ENCODE measurements around the gene MAPK14.
"Not testable (repeated sequence)": the region's sequence is repeated elsewhere in the genome, so short reads cannot be mapped to it uniquely, and the experiment has no call there.

Gene MAPK14

DNA sequence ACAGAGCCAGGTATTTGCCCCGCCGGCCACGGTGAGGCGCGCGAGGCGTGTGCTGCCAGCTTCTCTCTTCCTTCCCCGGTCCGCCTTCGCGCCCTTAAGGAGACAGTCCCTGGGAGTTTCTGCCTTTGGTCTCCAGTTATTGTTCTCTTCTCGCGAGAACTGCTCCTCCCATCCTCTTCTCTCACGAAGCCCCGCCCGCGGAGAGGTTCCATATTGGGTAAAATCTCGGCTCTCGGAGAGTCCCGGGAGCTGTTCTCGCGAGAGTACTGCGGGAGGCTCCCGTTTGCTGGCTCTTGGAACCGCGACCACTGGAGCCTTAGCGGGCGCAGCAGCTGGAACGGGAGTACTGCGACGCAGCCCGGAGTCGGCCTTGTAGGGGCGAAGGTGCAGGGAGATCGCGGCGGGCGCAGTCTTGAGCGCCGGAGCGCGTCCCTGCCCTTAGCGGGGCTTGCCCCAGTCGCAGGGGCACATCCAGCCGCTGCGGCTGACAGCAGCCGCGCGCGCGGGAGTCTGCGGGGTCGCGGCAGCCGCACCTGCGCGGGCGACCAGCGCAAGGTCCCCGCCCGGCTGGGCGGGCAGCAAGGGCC lies at the start of gene MAPK14:
TSS of gene MAPK14 (plus strand) at position 308 of the 587 bp plus-strand sequence. CDS start 350 bp downstream, outside the sequence.
- FAIRE-seq: peak; percentile 55

DNA sequence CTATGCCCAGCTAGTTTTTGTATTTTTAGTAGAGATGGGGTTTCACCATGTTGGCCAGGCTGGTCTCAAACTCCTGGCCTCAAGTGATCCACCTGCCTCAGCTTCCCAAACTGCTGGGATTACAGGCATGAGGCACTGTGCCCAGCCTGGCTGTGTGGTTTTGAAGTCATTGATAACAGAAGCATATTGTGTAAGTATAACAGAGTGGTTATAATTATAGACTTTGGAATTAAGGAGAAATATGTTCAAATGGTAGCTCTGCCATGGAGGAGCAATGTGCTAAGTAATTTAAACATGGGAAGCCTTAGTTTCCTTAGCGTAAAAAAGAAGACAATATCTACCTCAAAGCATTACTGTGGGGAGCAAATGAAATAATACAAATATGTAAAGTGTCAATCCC lies 47.5 kb upstream of the MAPK14 start:
- FAIRE-seq: not testable (repeated sequence)

DNA sequence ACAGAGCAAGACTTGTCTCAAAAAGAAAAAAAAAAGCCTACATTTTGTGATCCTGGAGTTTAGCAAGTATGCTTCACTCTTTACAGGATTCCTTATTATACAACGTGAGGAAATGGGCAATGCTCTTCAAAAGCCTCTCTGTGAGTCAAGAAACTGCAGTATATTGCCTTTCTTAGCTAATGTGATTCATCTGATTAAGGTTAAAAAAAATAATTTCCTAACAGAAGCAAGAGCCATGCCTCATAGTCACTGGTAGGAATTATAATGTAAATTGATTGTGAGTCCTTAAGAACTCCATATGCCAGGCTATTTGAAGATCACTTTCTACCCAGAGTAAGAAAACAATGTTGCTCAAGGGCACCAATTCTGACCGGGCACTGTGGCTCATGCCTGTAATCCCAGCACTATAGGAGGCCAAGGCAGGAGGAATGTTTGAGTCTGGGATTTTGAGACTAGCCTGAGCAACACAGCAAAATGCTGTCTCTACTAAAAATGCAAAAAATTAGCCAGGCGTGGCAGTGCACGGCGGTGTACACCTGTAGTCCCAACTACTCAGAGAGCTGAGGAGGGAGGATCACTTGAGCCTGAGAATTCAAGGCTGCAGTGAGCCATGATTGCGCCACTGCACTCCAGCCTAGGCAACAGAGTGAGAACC lies 46.5 kb upstream of the MAPK14 start:
- FAIRE-seq: no peak

DNA sequence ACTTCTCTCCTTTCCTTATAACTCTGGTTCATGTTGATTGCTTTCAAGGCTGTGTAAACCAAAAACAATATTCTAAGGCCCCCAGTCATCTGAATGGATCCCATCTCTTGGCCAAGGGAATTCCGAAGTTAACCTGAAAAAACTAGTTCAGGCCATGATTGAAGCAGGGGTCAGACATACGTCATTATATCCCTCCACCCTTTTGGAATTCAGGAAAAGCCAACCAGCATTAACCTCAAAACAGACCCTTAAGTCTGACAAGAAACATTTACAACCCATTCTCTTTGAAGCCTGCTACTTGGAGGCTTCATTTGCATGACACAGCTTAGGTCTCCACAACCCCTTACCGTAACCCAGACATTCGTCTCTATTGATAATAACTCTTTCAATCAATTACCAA lies 42.9 kb upstream of the MAPK14 start:
- FAIRE-seq: no peak

DNA sequence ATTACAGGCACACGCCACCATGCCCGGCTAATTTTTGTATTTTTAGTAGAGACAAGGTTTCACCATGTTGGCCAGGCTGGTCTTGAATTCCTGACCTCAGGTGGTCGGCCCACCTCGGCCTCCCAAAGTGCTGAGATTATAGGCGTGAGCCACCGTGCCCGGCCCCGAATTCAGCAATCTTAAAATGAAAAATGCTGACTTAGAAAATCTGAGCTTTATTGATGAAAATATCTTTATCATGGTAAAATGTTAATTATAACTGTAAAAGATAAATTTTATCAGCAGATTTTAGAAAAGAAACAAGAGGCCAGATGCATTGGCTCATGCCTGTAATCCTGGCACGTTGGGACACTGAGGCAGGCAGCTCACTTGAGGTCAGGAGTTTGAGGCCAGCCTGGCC lies 39.6 kb upstream of the MAPK14 start:
- FAIRE-seq: not testable (repeated sequence)

DNA sequence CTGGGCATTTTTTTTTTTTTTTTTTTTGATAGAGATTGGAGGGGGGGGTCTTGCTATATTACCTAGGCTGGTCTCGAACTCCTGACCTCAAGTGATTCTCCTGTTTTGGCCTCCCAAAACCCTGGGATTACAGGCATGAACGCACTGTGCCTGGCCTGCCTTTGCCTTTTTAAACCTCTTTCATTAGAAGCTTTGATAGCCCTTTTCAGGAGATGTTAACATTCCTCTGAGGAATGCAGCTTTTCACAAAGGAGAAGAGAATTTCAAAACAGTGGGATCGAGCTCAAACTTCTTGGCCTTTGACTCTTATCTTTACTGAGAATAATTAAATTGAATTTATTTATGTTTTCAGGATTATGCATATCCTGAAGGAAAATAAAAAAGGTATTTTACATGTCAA lies 34.5 kb upstream of the MAPK14 start:
- FAIRE-seq: no peak

DNA sequence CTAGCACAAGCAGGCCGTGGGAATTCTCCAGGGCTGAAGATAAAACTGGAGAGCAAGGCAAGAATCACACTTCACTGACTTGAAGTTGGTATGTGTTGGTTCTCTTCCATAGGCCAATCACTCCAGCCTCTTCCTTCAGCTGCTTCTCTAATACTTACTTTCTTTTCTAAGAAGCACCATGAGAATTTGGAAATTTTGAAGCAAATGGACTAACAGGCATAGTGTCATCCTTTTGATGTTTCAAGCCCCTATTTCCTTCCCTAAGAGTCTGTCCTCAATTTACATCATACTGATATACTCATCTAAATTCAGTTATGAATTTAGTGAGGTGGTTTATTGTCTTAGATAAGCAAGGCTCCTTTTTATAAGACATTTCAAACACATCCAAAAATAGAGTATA lies 27.2 kb upstream of the MAPK14 start:
- no peak for FAIRE-seq

DNA sequence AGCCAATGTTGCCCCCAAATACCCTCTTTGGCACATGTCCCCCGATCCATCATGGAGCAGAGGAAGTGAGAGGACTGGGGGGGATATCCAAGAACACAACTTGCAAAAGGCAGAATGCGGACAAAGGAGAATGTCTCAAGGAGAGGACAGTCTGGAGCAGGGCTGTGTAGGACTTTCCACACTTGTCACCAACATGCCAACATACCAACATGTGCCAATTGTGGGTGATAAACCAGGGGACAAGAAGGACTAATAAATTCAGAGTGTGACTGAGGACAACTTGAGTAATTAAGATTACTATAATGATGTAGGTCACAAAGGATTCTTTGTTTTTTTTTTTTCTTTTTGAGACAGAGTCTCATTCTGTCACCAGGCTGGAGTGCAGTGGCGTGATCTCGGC lies 11.9 kb upstream of the MAPK14 start:
- no peak for FAIRE-seq

DNA sequence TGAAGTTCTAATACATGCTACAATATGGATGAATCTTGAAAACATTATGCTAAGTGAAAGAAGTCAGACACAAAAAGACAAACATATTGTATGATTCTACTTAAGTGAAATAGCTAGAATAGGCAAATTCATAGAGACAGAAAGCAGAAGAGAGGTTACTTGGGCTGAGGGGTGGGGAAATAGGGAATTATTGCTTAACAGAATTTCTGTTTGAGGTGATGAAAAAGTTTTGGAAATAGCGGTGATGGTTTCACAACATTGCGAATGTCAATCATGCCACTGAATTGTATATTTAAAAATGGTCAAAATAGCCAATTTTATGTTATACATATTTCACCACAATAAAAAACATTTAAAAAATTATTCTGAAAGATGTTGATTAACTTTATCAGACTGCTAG lies 9.3 kb upstream of the MAPK14 start:
- FAIRE-seq: no peak

DNA sequence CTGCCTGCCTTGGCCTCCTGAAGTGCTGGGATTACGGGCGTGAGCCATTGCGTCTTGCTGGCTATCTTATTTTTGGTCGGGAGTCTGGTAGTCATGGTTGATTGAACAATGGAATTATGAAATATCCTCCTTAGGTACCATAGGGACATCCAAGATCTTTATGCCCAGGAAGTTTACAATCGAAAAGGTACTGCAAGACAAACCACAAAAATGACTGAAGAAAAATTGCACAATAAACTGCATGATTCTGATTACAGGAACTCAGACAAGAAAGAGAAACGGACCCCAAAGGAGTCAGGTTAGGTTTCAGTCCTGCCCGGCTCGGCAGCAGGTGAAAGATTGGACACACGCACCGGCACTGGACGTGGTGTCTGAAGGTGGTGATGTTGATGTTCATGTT lies 8.4 kb upstream of the MAPK14 start:
- FAIRE-seq: no peak

DNA sequence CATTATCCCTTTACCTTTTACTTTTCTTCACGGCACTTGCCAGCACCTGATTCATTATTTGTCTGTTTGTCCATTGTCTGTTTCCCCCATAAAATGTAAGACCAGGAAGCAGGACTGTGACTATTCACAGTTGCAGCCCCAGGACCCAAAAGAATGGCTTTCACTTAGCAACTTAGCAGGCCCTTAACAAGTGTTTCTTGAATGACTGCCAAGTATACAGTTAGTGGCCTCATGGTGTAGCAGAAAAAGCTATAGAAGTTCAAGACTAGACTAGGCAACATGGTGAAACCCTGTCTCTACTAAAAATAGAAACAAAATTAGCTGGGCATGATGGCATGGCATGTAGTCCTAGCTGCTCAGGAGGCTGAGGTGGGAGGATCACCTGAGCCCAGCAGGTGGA lies 7.5 kb upstream of the MAPK14 start:
- no peak for FAIRE-seq

DNA sequence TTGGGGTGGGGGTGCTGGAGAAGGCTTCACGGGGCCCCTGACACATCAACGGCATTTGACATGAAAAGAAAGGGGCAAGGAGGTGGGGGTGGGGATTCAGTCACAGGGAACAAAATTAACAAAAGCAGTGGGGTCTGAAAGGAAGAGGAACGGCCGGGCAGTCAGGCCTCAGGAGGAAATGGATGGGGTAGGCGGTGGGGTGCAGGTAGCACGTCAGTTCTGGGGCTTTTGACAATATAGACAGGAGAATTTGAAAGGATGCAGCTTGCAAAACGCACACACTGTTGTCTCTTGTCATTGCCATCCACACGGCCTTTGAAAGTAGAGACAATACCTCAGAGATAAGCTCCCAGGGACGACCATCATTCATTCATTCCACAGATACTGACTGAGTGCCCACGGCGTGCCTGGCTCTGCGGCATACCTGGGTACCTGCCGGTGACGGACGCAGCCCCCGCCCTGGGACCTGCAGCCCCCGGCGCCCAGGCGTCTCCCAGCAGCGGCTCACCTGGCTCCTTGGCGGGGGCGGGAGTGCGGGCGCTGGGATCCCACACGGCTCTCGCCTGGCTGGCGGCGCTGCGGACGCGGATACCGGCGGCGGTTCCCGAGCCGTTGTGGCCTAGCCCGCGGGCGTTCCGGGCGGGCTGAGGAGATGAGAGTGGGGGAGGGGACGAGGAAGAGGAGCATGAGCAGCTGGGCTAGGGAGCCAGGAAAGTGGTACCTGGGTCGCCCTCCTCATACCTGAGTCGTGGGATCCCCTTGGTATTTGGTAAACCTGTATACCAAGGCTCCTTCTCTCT lies 3.4 kb upstream of the MAPK14 start, which contains the start of gene SLC26A8:
TSS of gene SLC26A8 (minus strand) at position 646 of the 800 bp plus-strand sequence. CDS start 4,934 bp downstream, outside the sequence.
- no peak for FAIRE-seq

DNA sequence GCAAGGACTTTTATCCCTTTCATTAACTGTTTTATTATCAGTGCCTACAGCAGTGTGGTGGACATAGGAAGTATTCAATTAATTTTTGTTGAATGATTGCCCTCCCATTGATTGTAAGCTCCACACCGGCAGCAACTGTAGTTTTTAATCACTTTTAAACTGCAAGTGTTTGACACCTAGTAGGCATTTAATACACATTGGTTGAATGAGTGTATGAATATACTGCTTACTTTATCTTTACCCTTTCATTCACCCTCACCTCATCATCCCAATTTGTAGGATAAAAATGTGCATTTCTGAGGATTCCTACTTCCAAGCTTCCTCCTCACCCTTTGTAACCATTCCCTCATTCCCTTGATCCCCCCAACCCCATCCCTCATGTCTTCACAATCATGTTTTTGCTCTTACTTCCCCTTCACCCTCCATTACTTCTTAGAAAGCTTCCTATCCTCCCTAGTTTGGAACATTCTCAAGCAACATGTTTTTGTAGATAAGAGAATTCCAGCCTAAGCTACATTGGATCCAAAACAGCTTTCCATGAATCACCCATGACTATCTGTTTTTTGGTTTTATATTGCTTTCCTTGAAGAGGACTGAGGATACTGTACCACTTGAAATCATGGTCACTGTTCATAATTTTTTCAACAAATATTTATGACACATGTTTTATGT lies 2.2 kb upstream of the MAPK14 start:
- no peak for FAIRE-seq

DNA sequence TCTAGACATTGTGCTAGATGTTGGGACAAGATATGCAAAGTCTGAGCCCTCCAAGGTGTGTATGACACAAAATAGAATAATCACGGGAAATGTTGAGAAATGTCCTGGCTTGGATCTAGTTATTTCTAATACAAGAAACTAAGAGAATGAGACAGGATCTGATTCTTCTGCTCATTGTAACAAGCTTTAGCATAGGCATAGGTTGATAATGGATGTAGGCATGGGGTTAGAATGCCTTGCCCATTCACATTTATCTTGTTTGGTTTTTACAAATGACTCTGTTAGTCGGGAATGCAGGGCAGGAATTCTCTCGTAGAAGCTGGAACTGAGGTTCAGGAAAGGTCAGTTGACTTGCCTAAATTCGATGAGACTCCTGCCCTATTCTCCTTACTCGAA lies 1.7 kb upstream of the MAPK14 start:
- FAIRE-seq: no peak

DNA sequence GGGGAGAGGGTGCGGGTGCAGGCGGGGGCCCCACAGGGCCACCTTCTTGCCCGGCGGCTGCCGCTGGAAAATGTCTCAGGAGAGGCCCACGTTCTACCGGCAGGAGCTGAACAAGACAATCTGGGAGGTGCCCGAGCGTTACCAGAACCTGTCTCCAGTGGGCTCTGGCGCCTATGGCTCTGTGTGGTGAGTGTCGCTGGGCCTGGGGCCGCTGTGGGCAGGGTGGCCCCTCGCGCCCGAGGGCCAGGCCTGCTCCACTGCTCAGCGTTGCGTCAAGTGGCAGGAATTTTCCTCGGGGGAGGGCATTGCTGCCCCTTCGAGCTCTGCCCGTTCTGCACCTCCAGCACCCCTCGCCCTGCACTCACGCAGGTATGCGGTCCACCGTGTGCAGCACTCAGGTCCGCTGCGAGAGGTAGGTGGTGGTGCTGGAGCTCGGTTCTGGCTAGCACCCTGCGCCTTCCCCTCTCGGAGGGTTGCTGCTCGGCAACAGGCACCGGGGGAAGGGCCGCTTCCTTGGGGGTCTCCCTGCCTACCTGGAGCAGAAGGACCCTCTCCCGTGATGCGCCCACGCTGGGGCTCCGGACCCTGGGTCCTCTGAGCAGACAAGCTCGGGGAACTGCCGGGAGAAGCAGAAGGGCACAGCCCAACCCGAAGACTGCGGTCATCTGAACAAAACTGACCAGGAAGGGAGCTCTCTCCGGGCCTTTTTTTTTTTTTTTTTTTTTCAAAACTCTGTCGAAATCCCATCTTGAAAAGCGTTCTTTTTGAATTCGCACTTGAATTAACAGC lies 674 bp downstream of the MAPK14 start:
- no peak for FAIRE-seq

DNA sequence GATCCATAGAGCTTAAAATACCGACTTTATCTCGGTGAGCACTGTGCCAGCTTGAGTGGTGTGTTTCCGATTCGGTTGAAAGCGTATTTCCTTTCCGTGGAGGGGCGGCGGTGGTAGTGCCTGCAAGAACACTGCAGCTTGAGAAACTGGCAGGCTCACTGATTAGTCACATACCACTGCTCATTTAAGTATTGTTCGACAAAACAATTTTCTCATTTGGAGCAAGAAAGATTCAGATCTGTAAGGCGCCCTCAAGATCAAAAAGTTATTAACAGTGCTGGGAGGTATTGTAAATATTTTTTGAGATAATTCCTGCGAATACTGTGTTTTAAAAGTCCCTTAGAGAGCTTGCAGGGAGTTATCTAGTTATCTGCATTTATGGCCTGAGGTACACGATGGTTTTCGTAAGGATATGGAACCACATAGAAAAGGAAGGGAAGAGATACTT lies 1.3 kb downstream of the MAPK14 start:
- no peak for FAIRE-seq

DNA sequence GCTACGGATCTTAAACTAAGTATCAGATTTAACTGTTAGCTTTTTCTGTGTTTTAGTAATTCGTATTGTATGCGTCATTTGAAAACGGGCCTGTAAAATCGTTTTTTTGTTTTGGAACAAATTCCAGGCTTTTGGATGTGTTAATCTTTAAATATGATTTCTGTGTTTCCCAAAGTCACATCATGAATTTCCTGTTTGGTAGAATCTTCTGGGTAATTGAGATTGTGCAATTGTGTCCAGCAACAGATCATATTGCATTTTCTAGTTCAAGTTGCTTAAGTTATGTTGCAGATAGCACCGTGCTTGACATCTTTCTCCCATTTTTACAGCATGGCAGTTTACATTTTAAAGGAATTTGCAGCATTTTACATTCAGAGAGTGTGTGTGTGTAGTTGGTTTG lies 1.9 kb downstream of the MAPK14 start:
- FAIRE-seq: no peak

DNA sequence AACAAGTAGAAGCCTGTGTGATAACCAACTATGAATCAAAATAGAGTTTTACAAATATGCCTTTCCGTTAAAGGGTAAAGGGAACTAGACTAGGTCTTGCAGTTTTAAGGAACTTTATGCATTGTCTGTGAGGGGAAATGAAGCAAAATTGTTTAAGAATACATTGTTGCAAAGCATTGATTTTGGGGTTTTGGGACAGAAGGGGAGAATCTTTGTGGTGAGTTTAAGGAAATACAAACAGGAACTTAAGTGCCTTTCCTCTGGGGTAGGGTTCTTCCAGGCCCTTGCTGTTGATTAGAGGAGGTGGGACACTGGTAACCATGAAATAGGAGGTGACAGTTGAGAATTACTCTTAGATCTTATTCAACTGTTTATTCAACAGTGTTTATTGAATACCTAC lies 4.7 kb downstream of the MAPK14 start:
- FAIRE-seq: no peak

DNA sequence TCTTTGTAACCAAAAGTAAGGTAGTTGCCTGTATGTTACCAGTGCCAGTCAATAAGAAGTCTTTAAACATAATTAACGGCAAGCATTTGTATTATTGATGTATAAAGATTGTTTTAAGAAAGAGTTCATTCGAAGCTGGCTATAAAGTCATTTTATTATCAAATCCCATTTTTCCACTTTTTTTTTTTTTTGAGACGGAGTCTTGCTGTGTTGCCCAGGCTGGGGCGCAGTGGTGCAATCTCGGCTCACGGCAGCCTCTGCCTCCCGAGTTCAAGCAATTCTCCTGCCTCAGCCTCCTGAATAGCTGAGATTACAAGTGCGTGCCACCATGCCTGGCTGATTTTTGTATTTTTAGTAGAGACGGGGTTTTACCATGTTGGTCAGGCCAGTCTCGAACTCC lies 5.5 kb downstream of the MAPK14 start:
- FAIRE-seq: not testable (repeated sequence)

DNA sequence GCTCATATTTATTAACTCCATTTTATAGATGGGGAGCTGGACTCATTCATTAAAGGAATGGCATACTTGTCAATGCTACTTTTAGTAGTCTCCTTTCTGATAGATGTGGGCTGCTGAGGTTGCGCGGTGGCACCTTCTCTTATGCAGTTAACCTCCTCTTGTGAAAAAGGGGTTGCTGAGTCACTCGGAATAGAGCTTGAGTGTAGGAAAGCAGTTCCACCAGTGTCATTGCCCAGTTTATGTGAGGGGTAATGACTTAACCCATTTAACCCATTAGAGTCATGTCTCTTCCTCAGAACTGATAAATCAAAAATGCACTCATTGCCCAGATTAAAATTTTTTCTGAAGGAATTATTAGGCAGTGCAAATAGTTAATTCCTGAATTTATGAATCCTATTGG lies 6.3 kb downstream of the MAPK14 start:
- FAIRE-seq: no peak

DNA sequence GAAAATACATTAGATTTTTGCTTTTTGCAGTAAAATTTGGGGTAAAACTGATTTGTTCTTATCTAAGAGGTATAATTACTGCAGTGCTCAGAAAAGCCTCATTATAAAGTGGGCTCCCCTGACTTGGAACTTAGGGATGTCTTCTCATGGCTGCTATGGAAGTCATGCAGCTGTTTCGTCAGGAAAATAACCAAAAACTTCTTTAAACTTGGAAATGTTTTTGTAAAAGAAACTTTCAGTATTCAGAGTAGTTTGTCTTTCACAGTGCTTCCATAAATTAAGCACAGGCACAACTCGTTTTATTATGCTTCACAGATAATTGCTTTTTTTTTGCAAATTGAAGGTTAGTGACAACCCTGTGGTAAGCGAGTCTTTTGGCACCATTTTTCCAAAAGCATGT lies 6.8 kb downstream of the MAPK14 start:
- FAIRE-seq: no peak

DNA sequence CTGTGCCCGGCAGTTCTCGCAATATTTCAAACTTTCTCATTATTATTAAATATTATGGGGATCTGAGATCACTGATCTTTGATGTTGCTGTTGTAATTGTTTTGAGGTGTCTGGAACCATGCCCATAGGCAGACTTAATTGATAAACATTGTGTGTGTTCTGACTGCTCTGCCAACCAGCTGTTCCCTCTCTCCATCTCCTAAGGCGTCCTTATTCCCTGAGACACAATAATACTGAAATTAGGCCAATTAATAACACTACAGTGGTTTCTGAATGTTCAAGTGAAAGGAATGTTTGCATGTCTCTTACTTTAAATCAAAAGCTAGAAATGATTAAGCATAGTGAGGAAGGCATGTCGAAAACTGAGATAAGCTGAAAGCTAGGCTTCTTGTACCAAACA lies 7.6 kb downstream of the MAPK14 start:
- no peak for FAIRE-seq
